NCI-H128 (cell line): ENCODE results near the gene COX10.
"Not testable (repeated sequence)": the region's sequence is repeated elsewhere in the genome, so short reads cannot be mapped to it uniquely, and the experiment has no call there.

Experiments used
- DNase-seq: peaks from one replicate; lab custom pipeline; 2025; ENCODE audit not compliant: unreplicated experiment; lab: John Stamatoyannopoulos, UW

Gene COX10

GRCh38 chr17:14204084-14204483, 134.8 kb downstream of the COX10 start:
- no peak for DNase-seq

- DNase-seq: no peak
Measured at GRCh38 chr17:14204546-14204945, 135.2 kb downstream of the COX10 start.

GRCh38 chr17:14205380-14205779, 136.1 kb downstream of the COX10 start:
- DNase-seq: no peak

GRCh38 chr17:14205992-14206461, 136.7 kb downstream of the COX10 start:
- no peak for DNase-seq

- no peak for DNase-seq
Measured at GRCh38 chr17:14206891-14207290, 137.6 kb downstream of the COX10 start.

- DNase-seq: no peak
Measured at GRCh38 chr17:14207791-14208190, 138.5 kb downstream of the COX10 start.

- no peak for DNase-seq
Measured at GRCh38 chr17:14209215-14209614, 139.9 kb downstream of the COX10 start.

- DNase-seq: no peak
Measured at GRCh38 chr17:14211246-14211645, 141.9 kb downstream of the COX10 start.

- no peak for DNase-seq
Measured at GRCh38 chr17:14211801-14212200, 142.5 kb downstream of the COX10 start.

GRCh38 chr17:14212401-14212800, 143.1 kb downstream of the COX10 start:
- no peak for DNase-seq

- DNase-seq: no peak
Measured at GRCh38 chr17:14214271-14214670, 145.0 kb downstream of the COX10 start.

GRCh38 chr17:14222611-14223010, 153.3 kb downstream of the COX10 start:
- DNase-seq: no peak

GRCh38 chr17:14225254-14225980, 156.1 kb downstream of the COX10 start:
- DNase-seq: no peak

- DNase-seq: no peak
Measured at GRCh38 chr17:14227052-14227451, 157.7 kb downstream of the COX10 start.

GRCh38 chr17:14228903-14229302, 159.6 kb downstream of the COX10 start:
- no peak for DNase-seq

GRCh38 chr17:14231187-14231586, 161.9 kb downstream of the COX10 start:
- not testable (repeated sequence) for DNase-seq

GRCh38 chr17:14235047-14235446, 165.7 kb downstream of the COX10 start:
- DNase-seq: not testable (repeated sequence)

GRCh38 chr17:14236032-14236431, 166.7 kb downstream of the COX10 start:
- DNase-seq: not testable (repeated sequence)

- not testable (repeated sequence) for DNase-seq
Measured at GRCh38 chr17:14236762-14237161, 167.5 kb downstream of the COX10 start, which contains the start of gene CDRT15. TSS of gene CDRT15 (minus strand) at chr17:14236862. CDS start at chr17:14236833, 29 bp downstream.

GRCh38 chr17:14239271-14239670, 170.0 kb downstream of the COX10 start:
- DNase-seq: not testable (repeated sequence)

GRCh38 chr17:14245002-14245401, 175.7 kb downstream of the COX10 start:
- no peak for DNase-seq

- DNase-seq: no peak
Measured at GRCh38 chr17:14245629-14246028, 176.3 kb downstream of the COX10 start.
